ENCODE data around the gene GREM1.

GREM1 gene

GRCh38 chr15:32698773-32699390, 18.9 kb upstream of the GREM1 start:
- DNase-seq = no peak

- no peak for DNase-seq
Observed at GRCh38 chr15:32700501-32701150, 17.2 kb upstream of the GREM1 start.

- no peak for DNase-seq
Observed at GRCh38 chr15:32701863-32702262, 15.9 kb upstream of the GREM1 start.

GRCh38 chr15:32704395-32704981, 13.3 kb upstream of the GREM1 start:
- DNase-seq = no peak

GRCh38 chr15:32705446-32705845, 12.4 kb upstream of the GREM1 start:
- no peak for DNase-seq

GRCh38 chr15:32706704-32707103, 11.1 kb upstream of the GREM1 start:
- no peak for DNase-seq

- DNase-seq = no peak
Observed at GRCh38 chr15:32707436-32707835, 10.4 kb upstream of the GREM1 start.

GRCh38 chr15:32709295-32710033, 8.3 kb upstream of the GREM1 start:
- DNase-seq = no peak

GRCh38 chr15:32715276-32715675, 2.5 kb upstream of the GREM1 start:
- DNase-seq = no peak

- DNase-seq = no peak
Observed at GRCh38 chr15:32716216-32716914, 1.4 kb upstream of the GREM1 start.

- no peak for DNase-seq
Observed at GRCh38 chr15:32716915-32717425, 834 bp upstream of the GREM1 start.

- peak; percentile 24 for DNase-seq
Observed at GRCh38 chr15:32718227-32718820, 520 bp downstream of the GREM1 start.

- DNase-seq = peak; percentile 33
Observed at GRCh38 chr15:32718821-32719716, 1.3 kb downstream of the GREM1 start.

GRCh38 chr15:32721596-32721995, 3.8 kb downstream of the GREM1 start:
- no peak for DNase-seq

GRCh38 chr15:32722136-32722535, 4.3 kb downstream of the GREM1 start:
- DNase-seq = no peak

- DNase-seq = no peak
Observed at GRCh38 chr15:32723171-32723948, 5.6 kb downstream of the GREM1 start.

- no peak for DNase-seq
Observed at GRCh38 chr15:32729700-32730395, 12.0 kb downstream of the GREM1 start.

GRCh38 chr15:32730677-32731654, 13.2 kb downstream of the GREM1 start:
- DNase-seq = peak; percentile 30

All from femur (tissue), 1 donor.